ENCODE results near the gene LGR4. TPM values are rescaled to one million over a fixed set of nuclear protein-coding genes. Genes with fewer than 3 reads are reported as not detected.

The LGR4 gene
- total RNA-seq, 1 donor from 2014 or later: 15.9 TPM

DNA sequence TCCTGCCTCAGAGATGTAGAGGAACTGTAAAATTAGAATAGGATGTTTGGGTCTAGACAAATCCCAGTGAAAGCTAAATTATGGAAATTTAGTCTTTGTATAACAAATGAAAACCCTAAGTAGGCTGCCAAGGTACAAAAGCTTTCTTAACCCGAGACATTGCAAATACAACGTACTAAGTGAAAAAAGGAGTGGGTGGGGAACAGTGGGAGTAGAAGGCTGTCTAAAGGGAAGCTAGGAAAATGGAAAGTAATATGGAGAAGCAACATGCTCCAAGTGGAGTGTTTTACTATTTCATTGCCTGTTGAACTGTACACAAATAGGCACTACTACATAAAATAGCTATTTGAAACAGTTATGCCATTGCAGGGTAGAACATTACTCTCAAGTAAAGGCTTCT is 40.8 kb upstream of the LGR4 start:
- no peaks in the 10 kb centered on the region for H3K27me3 ChIP-seq (ENCODE audit: control insufficient read depth, insufficient read depth, low read length)
- TF ChIP-seq, protein P1, sequence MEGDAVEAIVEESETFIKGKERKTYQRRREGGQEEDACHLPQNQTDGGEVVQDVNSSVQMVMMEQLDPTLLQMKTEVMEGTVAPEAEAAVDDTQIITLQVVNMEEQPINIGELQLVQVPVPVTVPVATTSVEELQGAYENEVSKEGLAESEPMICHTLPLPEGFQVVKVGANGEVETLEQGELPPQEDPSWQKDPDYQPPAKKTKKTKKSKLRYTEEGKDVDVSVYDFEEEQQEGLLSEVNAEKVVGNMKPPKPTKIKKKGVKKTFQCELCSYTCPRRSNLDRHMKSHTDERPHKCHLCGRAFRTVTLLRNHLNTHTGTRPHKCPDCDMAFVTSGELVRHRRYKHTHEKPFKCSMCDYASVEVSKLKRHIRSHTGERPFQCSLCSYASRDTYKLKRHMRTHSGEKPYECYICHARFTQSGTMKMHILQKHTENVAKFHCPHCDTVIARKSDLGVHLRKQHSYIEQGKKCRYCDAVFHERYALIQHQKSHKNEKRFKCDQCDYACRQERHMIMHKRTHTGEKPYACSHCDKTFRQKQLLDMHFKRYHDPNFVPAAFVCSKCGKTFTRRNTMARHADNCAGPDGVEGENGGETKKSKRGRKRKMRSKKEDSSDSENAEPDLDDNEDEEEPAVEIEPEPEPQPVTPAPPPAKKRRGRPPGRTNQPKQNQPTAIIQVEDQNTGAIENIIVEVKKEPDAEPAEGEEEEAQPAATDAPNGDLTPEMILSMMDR (IDR thresholded peaks at IDR 0.05; ENCODE audit: insufficient read depth, low read length, poor library complexity, severe bottlenecking): no peak
- no peak for DNase-seq (ENCODE audit: low read depth)
- H3K36me3 ChIP-seq (ENCODE audit: control insufficient read depth, insufficient read depth, low read length): no peaks in the 10 kb centered on the region
- no peak overlapping the region for H3K4me3 ChIP-seq (ENCODE audit: low read depth, low read length)

DNA sequence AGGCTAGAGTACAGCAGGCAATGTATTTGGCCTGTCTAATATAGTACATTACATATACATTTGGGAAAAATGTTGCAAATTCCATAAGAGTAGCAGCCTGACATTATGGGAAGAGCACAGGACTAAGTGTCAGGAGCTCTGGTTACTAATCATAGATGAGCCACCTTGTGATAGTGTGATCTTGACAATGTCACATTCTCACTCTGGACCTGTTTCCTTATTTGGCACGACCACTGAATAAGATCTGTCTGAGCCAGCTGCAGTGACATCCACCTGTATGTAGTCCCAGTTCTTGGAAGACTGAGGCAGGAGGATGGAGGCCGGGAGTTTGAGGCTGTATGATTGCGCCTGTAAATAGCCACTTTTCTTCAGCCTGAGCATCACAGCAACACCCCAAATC is 39.6 kb upstream of the LGR4 start:
- Histone ChIP-seq H3K4me3 (ENCODE audit: low read depth, low read length) (no peak overlapping the region), H3K36me3 (ENCODE audit: control insufficient read depth, insufficient read depth, low read length) (no peaks in the 10 kb centered on the region), H3K27me3 (ENCODE audit: control insufficient read depth, insufficient read depth, low read length) (no peaks in the 10 kb centered on the region)
- TF ChIP-seq, protein P1 (IDR thresholded peaks at IDR 0.05; ENCODE audit: insufficient read depth, low read length, poor library complexity, severe bottlenecking): no peak
- no peak for DNase-seq (ENCODE audit: low read depth)

DNA sequence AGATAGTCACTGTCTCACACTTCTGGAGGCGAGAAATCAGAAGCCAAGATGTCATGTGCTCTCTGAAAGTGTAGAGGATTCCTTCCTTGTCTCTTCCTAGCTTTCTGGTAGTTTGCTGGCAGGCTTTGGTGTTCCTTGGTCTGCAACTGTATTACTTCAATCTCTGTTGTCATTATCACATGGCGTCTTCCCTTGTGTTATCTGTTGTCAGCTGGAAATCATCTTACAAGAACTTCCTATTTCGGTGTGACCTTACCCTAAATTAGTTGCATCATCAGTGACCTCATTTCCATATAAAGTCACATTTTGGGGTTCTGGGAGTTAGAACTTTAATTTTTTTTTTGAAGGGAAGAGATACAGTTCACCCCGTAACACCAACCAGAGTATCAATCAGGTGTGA is 37.3 kb upstream of the LGR4 start:
- TF ChIP-seq, protein P1 (IDR thresholded peaks at IDR 0.05; ENCODE audit: insufficient read depth, low read length, poor library complexity, severe bottlenecking): no peak
- no peaks in the 10 kb centered on the region for H3K36me3 ChIP-seq (ENCODE audit: control insufficient read depth, insufficient read depth, low read length)
- H3K4me3 ChIP-seq (ENCODE audit: low read depth, low read length): no peak overlapping the region
- no peaks in the 10 kb centered on the region for H3K27me3 ChIP-seq (ENCODE audit: control insufficient read depth, insufficient read depth, low read length)
- DNase-seq (ENCODE audit: low read depth): no peak

DNA sequence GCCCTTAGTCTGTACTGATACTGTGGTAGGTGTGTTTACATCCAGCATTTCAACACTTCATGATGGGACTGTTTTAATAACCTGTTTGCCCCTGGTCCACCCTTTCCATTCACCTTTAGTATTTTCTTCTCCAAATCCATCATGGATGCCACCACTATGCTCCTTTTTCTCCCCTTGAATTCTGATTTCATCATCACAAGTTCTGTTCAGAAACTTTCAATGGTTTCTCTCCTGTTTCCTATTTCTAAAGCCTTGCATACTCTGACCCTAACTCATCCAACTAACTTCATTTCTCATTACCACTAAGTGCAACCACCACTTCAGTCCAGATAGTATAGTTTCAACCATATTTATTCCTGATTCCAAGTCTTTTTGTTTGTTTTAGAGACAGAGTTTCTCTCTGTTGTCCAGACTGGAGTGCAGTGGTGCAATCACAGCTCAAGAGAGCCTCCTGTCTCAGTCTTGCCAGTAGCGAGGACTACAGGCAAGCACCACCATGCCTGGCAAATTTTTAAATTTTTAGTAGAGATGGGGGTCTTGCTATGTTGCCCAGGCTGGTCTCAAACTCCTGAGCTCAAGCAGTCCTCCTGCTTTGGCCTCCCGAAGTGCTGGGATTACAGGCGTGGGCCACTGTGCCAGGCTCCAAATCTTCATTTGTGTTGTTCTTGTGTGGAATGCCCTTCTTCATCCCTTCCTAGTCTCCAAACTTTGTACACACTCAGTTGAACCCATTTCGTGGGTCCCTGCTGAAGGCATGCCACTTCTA is 35.1 kb upstream of the LGR4 start:
- TF ChIP-seq, protein P1 (IDR thresholded peaks at IDR 0.05; ENCODE audit: insufficient read depth, low read length, poor library complexity, severe bottlenecking): no peak
- Histone ChIP-seq H3K4me3 (ENCODE audit: low read depth, low read length) (peak overlapping the region; percentile 98), H3K27me3 (ENCODE audit: control insufficient read depth, insufficient read depth, low read length) (no peaks in the 10 kb centered on the region), H3K36me3 (ENCODE audit: control insufficient read depth, insufficient read depth, low read length) (no peaks in the 10 kb centered on the region)
- DNase-seq (ENCODE audit: low read depth): no peak

DNA sequence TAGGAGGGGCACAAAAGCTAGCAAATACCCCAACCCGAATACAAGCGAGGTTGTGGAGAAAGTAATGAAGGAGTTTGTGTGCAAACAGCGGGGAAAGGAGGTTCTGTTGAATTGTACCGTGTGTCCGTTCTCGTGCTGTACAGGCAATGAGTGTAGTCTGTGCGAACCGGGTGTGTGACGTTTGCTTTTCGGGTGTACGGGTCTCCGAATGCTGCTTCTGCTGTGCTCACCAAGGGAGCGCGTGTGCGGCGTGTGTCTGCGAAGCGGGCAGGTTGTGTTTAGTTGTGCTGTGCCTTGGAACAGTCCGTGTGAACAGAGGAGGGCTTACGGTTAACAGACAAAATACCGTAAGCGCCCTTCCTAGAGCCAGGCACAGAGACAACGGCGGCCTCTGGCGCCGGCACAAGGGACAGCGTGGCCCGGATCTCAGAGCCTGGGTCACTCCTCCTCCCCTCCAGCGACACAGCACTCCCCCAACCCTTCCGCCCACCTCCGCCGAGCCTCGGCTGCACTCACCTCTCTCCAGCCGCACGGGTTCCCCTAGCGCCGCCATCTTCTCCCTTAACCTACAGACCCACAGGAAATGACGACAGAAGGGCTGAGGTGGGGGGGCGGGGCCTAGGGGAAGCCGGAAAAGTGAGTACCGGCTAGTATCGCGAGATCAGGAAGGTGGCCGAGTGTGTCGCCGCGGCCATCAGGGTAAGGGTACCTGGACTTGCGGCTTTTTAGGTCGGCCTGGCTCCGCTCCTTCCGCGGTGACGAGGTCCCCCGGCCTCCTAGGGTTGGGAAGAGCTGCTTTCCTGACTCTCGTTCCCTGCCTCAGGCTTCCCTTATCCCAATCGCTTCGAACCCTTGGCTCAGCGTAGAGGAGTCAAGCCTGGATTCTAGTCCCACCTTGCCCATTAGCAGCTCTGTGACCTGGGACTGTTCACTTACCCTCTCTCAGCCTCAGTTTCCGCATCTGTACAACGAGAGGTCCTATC is 33.9 kb upstream of the LGR4 start, which contains the start of gene LIN7C:
Gene LIN7C (minus strand): TSS at position 570 of the 983 bp plus-strand sequence. CDS start 17 bp downstream, at position 553.
- TF ChIP-seq, protein P1 (IDR thresholded peaks at IDR 0.05; ENCODE audit: insufficient read depth, low read length, poor library complexity, severe bottlenecking): no peak
- peak; percentile 80 for DNase-seq (ENCODE audit: low read depth)

More for the DNA sequence above, 33.9 kb upstream of the LGR4 start, which contains the start of gene LIN7C:
- Histone ChIP-seq H3K36me3 (ENCODE audit: control insufficient read depth, insufficient read depth, low read length) (no peaks in the 10 kb centered on the region), H3K4me3 (ENCODE audit: low read depth, low read length) (peak within 1 kb of the TSS; percentile 98), H3K27me3 (ENCODE audit: control insufficient read depth, insufficient read depth, low read length) (no peaks in the 10 kb centered on the region)

Data from kidney epithelial cell (primary cell).